Lower lobe of right lung (tissue), 2 donors: ENCODE data around the gene NMS. TPM values are rescaled to one million over a fixed set of nuclear protein-coding genes. Genes with fewer than 3 reads are reported as not detected.

Source experiments
- ATAC-seq, 2 donors: fragments of 200-7000 bp; cut with Tn5 transposase; one replicate each; pipeline ENCODE4 v1.9.1; 2020 to 2022; ENCODE audit warnings: mild to moderate bottlenecking in 2 of 2, moderate library complexity in 2 of 2
- DNase-seq: peaks from one replicate; pipeline ENCODE4 v3.0.0-alpha.2; 2020
- H3K27ac ChIP-seq: fragments of 200-600 bp; one replicate; pipeline ENCODE4 v1.8.0; 2022
- H3K27me3 ChIP-seq: fragments of 200-600 bp; one replicate; pipeline ENCODE4 v1.8.0; 2022; ENCODE audit warnings: low read depth
- H3K36me3 ChIP-seq: fragments of 200-600 bp; one replicate; pipeline ENCODE4 v1.8.0; 2022; ENCODE audit warnings: mild to moderate bottlenecking
- H3K4me1 ChIP-seq: fragments of 200-600 bp; one replicate; pipeline ENCODE4 v1.8.0; 2022
- H3K4me3 ChIP-seq: fragments of 200-600 bp; one replicate; pipeline ENCODE4 v1.8.0; 2022; ENCODE audit warnings: mild to moderate bottlenecking
- H3K9me3 ChIP-seq: fragments of 200-600 bp; one replicate; pipeline ENCODE4 v1.8.0; 2022
- CTCF ChIP-seq: fragments of 200-600 bp; IDR thresholded peaks from one replicate; pipeline ENCODE4 v1.8.0; 2022; ENCODE audit warnings: antibody characterized with exemption, mild to moderate bottlenecking
- intact Hi-C: fragments of 100-400 bp; cut with DNase I; formaldehyde crosslinking; loops from one replicate; pipeline ENCODE4 v1.11.0; 2022
- total RNA-seq: library from RNA; stranded (reverse); fragmentation: NEBNext Ultra II Directional; extraction: Animal tissue kit (Norgen Biotek cat#: 25700); gene quantifications from one replicate; pipeline ENCODE4 v1.2.1, GENCODE V29; 2021
- donor health status: DM: no; HTN: yes; CAD: no; lungs with severe emphysema.

The NMS gene
- total RNA-seq, 1 donor from 2014 or later: not detected

- intact Hi-C loops: no loop called here
- ATAC-seq: no peak
- DNase-seq: no peak
- H3K36me3 ChIP-seq: no peaks in the 10 kb centered on the region
- H3K27ac ChIP-seq: no peak overlapping the region
- H3K4me1 ChIP-seq: no peaks in the 10 kb centered on the region
- H3K9me3 ChIP-seq: no peaks in the 10 kb centered on the region
- no peak for TF ChIP-seq CTCF
- no peak overlapping the region for H3K4me3 ChIP-seq
- no peaks in the 10 kb centered on the region for H3K27me3 ChIP-seq
These were observed 44.5 kb upstream of the NMS start for GRCh38 chr2:100425573-100426383.

- Histone ChIP-seq H3K4me1 (no peaks in the 10 kb centered on the region), H3K27me3 (no peaks in the 10 kb centered on the region), H3K36me3 (no peaks in the 10 kb centered on the region), H3K27ac (no peak overlapping the region), H3K9me3 (no peaks in the 10 kb centered on the region), H3K4me3 (no peak overlapping the region)
- intact Hi-C loops: no loop called here
- no peak for DNase-seq
- TF ChIP-seq CTCF: no peak
- ATAC-seq: no peak
These were observed 43.9 kb upstream of the NMS start for GRCh38 chr2:100426384-100426720.

- H3K27me3 ChIP-seq: no peaks in the 10 kb centered on the region
- ATAC-seq (peak in 1 of 2 donors; percentile 26), DNase-seq (no peak)
- TF ChIP-seq CTCF: no peak
- H3K36me3 ChIP-seq: no peaks in the 10 kb centered on the region
- H3K27ac ChIP-seq: no peak overlapping the region
- no peaks in the 10 kb centered on the region for H3K4me1 ChIP-seq
- no peak overlapping the region for H3K4me3 ChIP-seq
- intact Hi-C loops: no loop called here
- H3K9me3 ChIP-seq: no peaks in the 10 kb centered on the region
These were observed 43.2 kb upstream of the NMS start for GRCh38 chr2:100427111-100427510.

GRCh38 chr2:100427627-100428258 is 42.5 kb upstream of the NMS start:
- Histone ChIP-seq H3K4me3 (no peak overlapping the region), H3K4me1 (no peaks in the 10 kb centered on the region), H3K36me3 (no peaks in the 10 kb centered on the region), H3K27ac (no peak overlapping the region), H3K27me3 (no peaks in the 10 kb centered on the region), H3K9me3 (no peaks in the 10 kb centered on the region)
- intact Hi-C loops: no loop called here
- peak; percentile 71 for DNase-seq
- peak; percentile 76 to 84 for ATAC-seq
- peak; percentile 59 for TF ChIP-seq CTCF

GRCh38 chr2:100429726-100430125 is 40.6 kb upstream of the NMS start:
- Histone ChIP-seq H3K9me3 (no peaks in the 10 kb centered on the region), H3K27me3 (no peaks in the 10 kb centered on the region), H3K27ac (no peak overlapping the region), H3K4me3 (no peak overlapping the region), H3K4me1 (no peaks in the 10 kb centered on the region), H3K36me3 (no peaks in the 10 kb centered on the region)
- no peak for TF ChIP-seq CTCF
- DNase-seq: no peak
- ATAC-seq: no peak
- intact Hi-C loops: no loop called here
